GM23248 (cell line): ENCODE measurements around the gene CLRN2. TPM values are rescaled to one million over a fixed set of nuclear protein-coding genes. Genes with fewer than 3 reads are reported as not detected.

Source experiments
- DNase-seq: peaks from one replicate; pipeline ENCODE4 v3.0.0-alpha.2; 2015
- H2AFZ ChIP-seq: fragments of 200-600 bp; sonication (generic); 2 replicates; pipeline ENCODE4 v1.6.1; 2016; ENCODE audit warnings: antibody characterized with exemption
- H3F3A ChIP-seq: fragments of 200-600 bp; sonication (generic); 2 replicates; pipeline ENCODE4 v1.6.1; 2016; ENCODE audit warnings: mild to moderate bottlenecking, antibody characterized with exemption, mixed run types; ENCODE audit not compliant: insufficient read depth
- H3K27ac ChIP-seq: fragments of 200-600 bp; sonication (generic); 2 replicates; pipeline ENCODE4 v1.5.1; 2016; ENCODE audit warnings: mild to moderate bottlenecking
- H3K27me3 ChIP-seq: fragments of 200-600 bp; sonication (generic); replicated peaks from 2 replicates; pipeline ENCODE4 v1.6.1; 2016; ENCODE audit warnings: mild to moderate bottlenecking; ENCODE audit not compliant: insufficient read depth
- H3K36me3 ChIP-seq: fragments of 200-600 bp; sonication (generic); 2 replicates; pipeline ENCODE4 v1.6.1; 2016; ENCODE audit warnings: low read depth, mild to moderate bottlenecking
- H3K4me1 ChIP-seq: fragments of 200-600 bp; sonication (generic); 2 replicates; pipeline ENCODE4 v1.6.1; 2016; ENCODE audit warnings: mild to moderate bottlenecking; ENCODE audit not compliant: insufficient read depth
- H3K4me2 ChIP-seq: fragments of 200-600 bp; sonication (generic); one replicate; pipeline ENCODE4 v1.6.1; 2016; ENCODE audit warnings: mild to moderate bottlenecking; ENCODE audit not compliant: unreplicated experiment
- H3K4me3 ChIP-seq: fragments of 200-600 bp; sonication (generic); 2 replicates; pipeline ENCODE4 v1.5.1; 2016; ENCODE audit warnings: mild to moderate bottlenecking
- H3K79me2 ChIP-seq: fragments of 200-600 bp; sonication (generic); 2 replicates; pipeline ENCODE4 v1.6.1; 2016; ENCODE audit warnings: mild to moderate bottlenecking; ENCODE audit not compliant: insufficient read depth
- H3K9ac ChIP-seq: fragments of 200-600 bp; sonication (generic); 2 replicates; pipeline ENCODE4 v1.6.1; 2016; ENCODE audit warnings: mild to moderate bottlenecking
- H3K9me2 ChIP-seq: fragments of 200-600 bp; sonication (generic); 2 replicates; pipeline ENCODE4 v1.6.1; 2016; ENCODE audit warnings: mixed run types, mild to moderate bottlenecking, moderate library complexity; ENCODE audit not compliant: insufficient read depth
- H3K9me3 ChIP-seq: fragments of 200-600 bp; sonication (generic); one replicate; pipeline ENCODE4 v1.6.1; 2017; ENCODE audit warnings: low read depth
- H4K20me1 ChIP-seq: fragments of 200-600 bp; sonication (generic); 2 replicates; pipeline ENCODE4 v1.6.0; 2016; ENCODE audit not compliant: insufficient read depth
- EZH2 ChIP-seq: fragments of 200-600 bp; sonication (generic); IDR thresholded peaks from 2 replicates; pipeline ENCODE4 v1.6.1; 2018; ENCODE audit warnings: antibody characterized with exemption, mild to moderate bottlenecking; ENCODE audit not compliant: insufficient read depth, poor library complexity, severe bottlenecking
- EZH2phosphoT487 ChIP-seq: fragments of 200-600 bp; sonication (generic); IDR thresholded peaks from 2 replicates; pipeline ENCODE4 v1.6.1; 2018; ENCODE audit warnings: antibody characterized with exemption, moderate library complexity, mild to moderate bottlenecking, low read depth; ENCODE audit not compliant: insufficient read depth
- WGBS, 2 experiments: methylation state at CpG; one replicate each; pipeline ENCODE4 v1.1.6; 2015 to 2017; ENCODE audit warnings: low lambda C conversion rate in 2 of 2, low coverage in 1 of 2; ENCODE audit errors: missing lambda C conversion rate in 2 of 2; 5-methylcytosine and 5-hydroxymethylcytosine counted together
- in situ Hi-C: fragments of 300-500 bp; cut with MboI; formaldehyde crosslinking; loops from 2 replicates; pipeline ENCODE4 v1.15.0; 2020
- polyA plus RNA-seq: library from polyadenylated mRNA; unstranded; fragments of >200 nt; fragmentation: Nextera tagmentation; extraction: Ambion mirVana; gene quantifications from 2 replicates; pipeline ENCODE4 v1.2.1, GENCODE V29; 2016
- total RNA-seq: library from RNA; depleted of rRNA; stranded (reverse); fragments of >200 nt; shearing (Covaris generic); gene quantifications from 2 replicates; pipeline ENCODE4 v1.2.3, GENCODE V29; 2014

Gene CLRN2
- total and polyA plus RNA-seq, 2 experiments from 2014 or later, result not detected

DNA sequence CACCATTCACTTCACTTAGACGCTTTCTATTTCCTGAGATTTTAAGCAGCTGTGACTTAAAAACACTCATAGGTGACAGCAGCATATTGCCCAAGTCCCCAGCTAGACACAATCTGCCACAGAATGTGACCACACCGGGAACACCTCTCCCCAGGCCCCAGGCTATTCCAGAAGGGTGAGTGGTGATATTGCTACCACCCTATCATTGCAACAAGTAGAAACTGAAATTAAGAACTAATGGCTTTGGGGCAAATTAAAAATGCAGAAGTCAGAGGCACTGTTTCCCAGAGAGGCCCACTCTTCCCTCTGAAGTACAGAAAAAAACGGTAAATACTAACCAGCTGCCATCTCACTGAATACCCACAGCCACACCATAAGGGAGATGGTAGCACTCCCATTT, 38.1 kb upstream of the CLRN2 start:
- Histone ChIP-seq H3F3A (no peaks in the 10 kb centered on the region), H3K4me3 (no peak overlapping the region), H3K9ac (no peak overlapping the region), H4K20me1 (no peaks in the 10 kb centered on the region), H3K9me2 (no peaks in the 10 kb centered on the region), H3K4me1 (no peaks in the 10 kb centered on the region), H3K27ac (no peak overlapping the region), H3K79me2 (no peaks in the 10 kb centered on the region), H3K27me3 (no peaks in the 10 kb centered on the region), H3K9me3 (no peaks in the 10 kb centered on the region), H3K36me3 (no peaks in the 10 kb centered on the region), H3K4me2 (no peak overlapping the region), H2AFZ (no peak overlapping the region)
- in situ Hi-C loops, result no loop called here
- 97 to 98% methylated on average over 3 of the region's 3 CpGs for WGBS, 2 experiments
- DNase-seq, result no peak
- TF ChIP-seq EZH2 (no peak), EZH2phosphoT487 (no peak)

DNA sequence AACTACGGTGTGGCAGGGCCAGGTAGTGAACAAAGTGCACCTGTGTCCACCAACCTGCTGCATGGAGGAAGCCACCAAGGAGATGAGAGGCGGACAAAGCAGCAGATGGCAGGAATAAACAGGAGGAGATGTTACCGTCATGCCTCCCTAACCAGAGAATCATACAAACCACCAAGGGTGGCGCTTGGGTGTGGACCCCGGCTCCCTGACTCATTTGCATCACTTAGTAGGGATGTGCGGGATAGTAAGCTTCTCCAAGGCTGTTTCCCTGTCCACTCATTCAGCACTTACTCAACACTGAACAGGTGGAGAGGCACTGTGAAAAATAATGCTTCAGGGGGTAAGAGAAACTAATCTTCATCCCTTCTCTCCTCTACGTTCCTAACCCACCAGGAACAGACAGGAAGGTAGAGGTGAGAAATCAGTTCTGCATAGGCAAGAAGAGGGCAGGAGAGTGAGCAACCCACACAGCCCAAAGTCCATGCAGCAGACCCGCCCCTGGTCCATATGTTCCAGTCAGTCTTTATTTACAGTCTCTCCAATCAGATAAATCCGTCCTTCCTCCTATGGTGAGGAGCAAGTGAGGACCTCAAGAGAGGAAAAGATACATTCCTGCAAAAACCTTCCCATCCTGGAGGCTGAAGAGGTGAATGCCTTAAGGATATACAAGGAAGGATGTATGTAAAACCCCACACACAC, 37.0 kb upstream of the CLRN2 start:
- no peak overlapping the region for H3K9ac ChIP-seq
- 86 to 87% methylated on average over 9 of the region's 9 CpGs for WGBS, 2 experiments
- no peaks in the 10 kb centered on the region; the same call in 1 of the 2 replicates for H3K36me3 ChIP-seq
- in situ Hi-C loops, result no loop called here
- H3K4me1 ChIP-seq, result no peaks in the 10 kb centered on the region
- no peak overlapping the region for H3K4me3 ChIP-seq
- H3K27ac ChIP-seq, result no peak overlapping the region
- H2AFZ ChIP-seq, result no peak overlapping the region
- no peaks in the 10 kb centered on the region for H3K79me2 ChIP-seq
- no peaks in the 10 kb centered on the region for H3K27me3 ChIP-seq
- H3K9me3 ChIP-seq, result no peaks in the 10 kb centered on the region
- H3K4me2 ChIP-seq, result no peak overlapping the region
- no peaks in the 10 kb centered on the region for H4K20me1 ChIP-seq
- no peaks in the 10 kb centered on the region for H3F3A ChIP-seq
- DNase-seq, result no peak
- TF ChIP-seq EZH2 (no peak), EZH2phosphoT487 (no peak)
- H3K9me2 ChIP-seq, result no peaks in the 10 kb centered on the region

DNA sequence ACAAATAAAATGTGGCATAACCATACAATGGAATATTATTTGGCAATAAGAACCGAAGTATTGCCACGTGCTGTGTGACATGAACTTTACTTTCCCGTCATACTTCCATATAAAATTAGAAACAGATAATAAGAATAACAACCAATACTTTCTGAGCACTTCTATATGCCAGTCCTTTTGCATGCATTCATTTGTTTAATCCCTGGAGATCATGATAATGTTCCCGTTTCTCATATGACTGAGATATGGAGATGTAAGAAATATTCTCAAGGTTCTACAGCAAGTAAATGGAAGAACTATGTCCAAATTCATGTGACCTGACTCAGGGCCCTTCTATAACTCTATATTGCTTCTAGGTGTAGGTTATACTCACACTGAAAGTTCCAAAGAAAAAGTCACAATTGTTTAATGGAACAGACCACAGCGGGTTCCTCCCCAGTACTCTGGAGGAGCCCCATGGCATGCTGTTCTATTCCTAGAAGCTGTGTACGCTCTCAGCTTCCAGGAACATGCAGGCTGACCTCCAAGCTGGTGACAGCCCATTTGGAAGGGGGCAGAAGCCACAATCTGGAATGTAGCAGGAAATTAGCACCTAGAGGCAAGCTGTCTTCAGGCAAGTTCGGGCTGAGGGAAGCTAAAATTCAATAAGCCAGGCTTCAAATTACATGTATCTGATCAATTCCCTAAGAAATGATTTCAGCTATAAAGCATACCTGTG, 34.6 kb upstream of the CLRN2 start:
- Histone ChIP-seq H3K36me3 (no peaks in the 10 kb centered on the region; the same call in 1 of the 2 replicates), H3F3A (no peaks in the 10 kb centered on the region), H3K27ac (no peak overlapping the region), H3K9ac (no peak overlapping the region), H4K20me1 (no peaks in the 10 kb centered on the region), H3K4me3 (no peak overlapping the region), H3K9me2 (no peaks in the 10 kb centered on the region), H2AFZ (no peak overlapping the region), H3K4me2 (no peak overlapping the region), H3K79me2 (no peaks in the 10 kb centered on the region), H3K4me1 (no peaks in the 10 kb centered on the region), H3K9me3 (no peaks in the 10 kb centered on the region), H3K27me3 (no peaks in the 10 kb centered on the region)
- in situ Hi-C loops, result no loop called here
- no peak for DNase-seq
- 81 to 82% methylated on average over 7 of the region's 7 CpGs for WGBS, 2 experiments
- TF ChIP-seq EZH2 (no peak), EZH2phosphoT487 (no peak)

DNA sequence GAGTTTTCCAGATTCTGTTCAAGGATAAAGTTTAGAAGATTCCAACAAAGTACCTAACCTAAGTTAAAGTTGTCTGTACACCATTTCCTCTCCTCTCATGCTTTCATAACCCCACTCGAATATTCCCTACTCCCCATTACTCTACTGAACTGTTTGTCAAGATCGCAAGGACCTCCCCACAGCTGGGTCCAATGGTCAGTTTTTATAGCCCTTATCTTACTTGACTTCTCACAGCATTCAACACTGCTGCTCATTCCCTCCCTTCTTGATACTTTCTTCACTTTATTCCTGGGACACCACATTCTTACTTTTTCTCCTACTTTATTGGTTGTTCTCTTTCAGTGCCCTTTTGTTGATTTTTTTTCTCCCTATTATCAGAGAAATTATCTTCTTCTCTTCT, 34.0 kb upstream of the CLRN2 start:
- no peak overlapping the region for H3K4me3 ChIP-seq
- no peak overlapping the region for H2AFZ ChIP-seq
- no peaks in the 10 kb centered on the region for H3K79me2 ChIP-seq
- H3F3A ChIP-seq, result no peaks in the 10 kb centered on the region
- no peaks in the 10 kb centered on the region for H3K4me1 ChIP-seq
- in situ Hi-C loops, result no loop called here
- DNase-seq, result no peak
- H3K9me3 ChIP-seq, result no peaks in the 10 kb centered on the region
- no peaks in the 10 kb centered on the region for H3K9me2 ChIP-seq
- TF ChIP-seq EZH2 (no peak), EZH2phosphoT487 (no peak)
- no peaks in the 10 kb centered on the region for H3K27me3 ChIP-seq
- no peaks in the 10 kb centered on the region; the same call in 1 of the 2 replicates for H3K36me3 ChIP-seq
- H3K9ac ChIP-seq, result no peak overlapping the region
- H3K4me2 ChIP-seq, result no peak overlapping the region
- no peaks in the 10 kb centered on the region for H4K20me1 ChIP-seq
- WGBS, 2 experiments, result 98% methylated on average over 2 of the region's 2 CpGs
- H3K27ac ChIP-seq, result no peak overlapping the region
